ENCODE data around the gene PMIS2. TPM values are rescaled to one million over a fixed set of nuclear protein-coding genes. Genes with fewer than 3 reads are reported as not detected.

PMIS2 gene
- total RNA-seq, 1 experiment from 2014 or later = not detected

DNA sequence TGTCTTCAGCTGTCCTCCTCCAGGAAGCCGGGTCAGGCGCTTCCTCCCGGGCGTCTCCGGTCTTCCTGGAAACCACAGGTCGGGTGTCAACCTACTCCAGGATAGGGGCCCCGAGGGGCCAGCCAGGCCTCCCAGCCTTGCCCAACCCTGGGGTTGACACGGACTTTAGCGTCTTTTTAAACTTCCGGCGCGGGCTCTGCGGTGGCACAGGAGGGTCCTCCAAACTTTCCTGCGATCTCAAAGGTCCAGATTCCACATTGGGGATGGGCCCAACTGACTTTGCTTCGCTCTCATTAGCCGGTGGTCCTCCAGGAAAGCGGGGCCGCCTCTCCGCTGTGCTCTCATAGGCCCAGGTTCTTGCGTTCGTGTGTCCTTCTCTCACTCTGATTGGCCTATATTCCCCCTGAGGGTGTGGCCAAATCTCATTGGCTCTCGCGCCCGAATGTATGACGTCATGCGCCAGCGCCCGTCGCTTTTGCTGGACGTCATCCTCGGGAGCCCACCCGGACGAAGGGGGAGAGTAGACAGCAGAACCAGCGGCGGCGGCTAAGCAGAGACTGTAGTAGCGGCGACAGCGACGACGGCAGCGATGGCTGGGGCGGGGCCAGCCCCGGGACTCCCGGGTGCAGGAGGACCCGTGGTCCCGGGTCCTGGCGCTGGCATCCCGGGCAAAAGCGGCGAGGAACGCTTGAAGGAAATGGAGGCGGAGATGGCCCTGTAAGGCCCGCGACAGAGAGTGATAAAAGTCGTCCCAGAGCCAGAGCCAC, 42.8 kb downstream of the PMIS2 start, which contains the start of gene RBM42 (continued):
- TF ChIP-seq POLR2A (IDR thresholded peaks at IDR 0.05; ENCODE audit: borderline replicate concordance, extremely low read depth, insufficient read depth, insufficient read length) (peak; percentile 21), ZNF274 (IDR thresholded peaks at IDR 0.05; ENCODE audit: low read depth, low read length) (no peak), POLR2AphosphoS5 (IDR thresholded peaks at IDR 0.05; ENCODE audit: low read depth, low read length) (peak; percentile 69; the same call in 1 of the 2 replicates), ZBTB33 (IDR thresholded peaks at IDR 0.05; ENCODE audit: extremely low read depth, insufficient replicate concordance, low read length) (no peak), EGR1 (IDR thresholded peaks at IDR 0.05; ENCODE audit: low read depth) (no peak), ELF1 (IDR thresholded peaks at IDR 0.05; ENCODE audit: borderline replicate concordance, low read depth) (no peak; the same call in 1 of the 2 replicates), YY1 (IDR thresholded peaks at IDR 0.05; ENCODE audit: extremely low read depth, insufficient replicate concordance, low read depth, low read length) (no peak), RAD21 (IDR thresholded peaks at IDR 0.05; ENCODE audit: low read depth) (no peak)
- TF ChIP-seq, protein P1, sequence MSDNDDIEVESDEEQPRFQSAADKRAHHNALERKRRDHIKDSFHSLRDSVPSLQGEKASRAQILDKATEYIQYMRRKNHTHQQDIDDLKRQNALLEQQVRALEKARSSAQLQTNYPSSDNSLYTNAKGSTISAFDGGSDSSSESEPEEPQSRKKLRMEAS (IDR thresholded peaks at IDR 0.05) = no peak; the same call in 1 of the 2 replicates

DNA sequence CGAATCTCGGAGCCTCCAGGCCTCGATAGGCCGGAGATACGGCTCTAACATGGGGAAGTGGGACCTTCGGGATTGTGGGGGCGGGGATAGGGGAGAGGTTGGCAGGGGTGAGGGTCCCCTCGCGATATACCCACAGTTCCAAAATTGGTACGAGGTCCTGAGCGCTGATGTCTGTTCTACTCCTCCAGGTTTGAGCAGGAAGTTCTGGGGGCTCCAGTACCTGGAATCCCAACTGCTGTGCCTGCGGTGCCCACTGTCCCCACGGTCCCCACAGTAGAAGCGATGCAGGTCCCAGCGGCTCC, 43.3 kb downstream of the PMIS2 start:
- H3K79me2 ChIP-seq (ENCODE audit: insufficient read depth, low read length) = peaks cover 14% of the 10 kb centered on the region
- POLR2A ChIA-PET = no interaction called here
- H2AFZ ChIP-seq (ENCODE audit: low read depth, low read length, poor library complexity, severe bottlenecking) = no peak overlapping the region
- H3K27ac ChIP-seq (ENCODE audit: low read depth, low read length) = peak overlapping the region; percentile 73
- ATAC-seq = no peak
- H3K4me2 ChIP-seq (ENCODE audit: low read length) = peak overlapping the region; percentile 98
- H3K36me3 ChIP-seq (ENCODE audit: control insufficient read depth in 1 of 2, insufficient read depth in 2 of 2, low read length in 2 of 2) = peaks cover 22 to 23% of the 10 kb centered on the region in 2 experiments; a peak in 3 of 4 replicates
- DNase-seq (ENCODE audit: low read depth, low spot score) = no peak
- TSS peak; percentile 73 for BruUV-seq (replicated peaks)
- H3K27me3 ChIP-seq (ENCODE audit: insufficient read depth, low read length) = no peaks in the 10 kb centered on the region
- RAD21 ChIA-PET (ENCODE audit: low non-redundant PET in 1 of 2, low total read pairs in 2 of 2, uncharacterized antibody in 2 of 2, unreplicated experiment in 2 of 2) = no interaction called here
- no peaks in the 10 kb centered on the region for H3K9me3 ChIP-seq (ENCODE audit: control insufficient read depth in 1 of 2, insufficient read depth in 1 of 2, low read depth in 1 of 2, low read length in 2 of 2)
- H3K4me1 ChIP-seq (ENCODE audit: control insufficient read depth in 1 of 2, insufficient read depth in 2 of 2, low read length in 2 of 2) = peaks cover 7 to 9% of the 10 kb centered on the region in 2 experiments; a peak in 3 of 4 replicates
- H3K9ac ChIP-seq (ENCODE audit: low read length) = peak overlapping the region; percentile 92
- no peaks in the 10 kb centered on the region for H3K9me2 ChIP-seq (ENCODE audit: insufficient read depth)
- intact Hi-C loops (cut with micrococcal nuclease) = no loop called here
- CTCF ChIA-PET = no interaction called here
- peak overlapping the region; percentile 89 to 97 for H3K4me3 ChIP-seq (replicated peaks in 1 of 2; ENCODE audit: low read depth in 1 of 2, low read length in 2 of 2)
- TF ChIP-seq SIN3A (IDR thresholded peaks at IDR 0.05; ENCODE audit: low read depth) = 0 out of 2 replicates have a peak, but pooled peaks have one; percentile 4
- TF ChIP-seq JUND (IDR thresholded peaks at IDR 0.05) = no peak
- H4K20me1 ChIP-seq (ENCODE audit: insufficient read depth) = no peaks in the 10 kb centered on the region

All from HCT116 (cell line).